ENCODE data around the gene ZXDC.

GRCh38 chr3:126522363-126522788, 46.7 kb upstream of the ZXDC start:
- TF ChIP-seq POLR2A (IDR thresholded peaks at IDR 0.05) (no peak), CTCF (IDR thresholded peaks at IDR 0.05) (peak in 1 of 3 donors; percentile 52)

Measured in lower leg skin (tissue), 3 donors.